DND-41 (cell line): ENCODE data around the gene GAS7.

Experiments used
- ATAC-seq: fragments of 200-7000 bp; cut with Tn5 transposase; 3 replicates; pipeline ENCODE4 v1.9.1; 2021; ENCODE audit warnings: low read depth; ENCODE audit not compliant: insufficient read depth
- DNase-seq: peaks from one replicate; pipeline ENCODE4 v3.0.0-alpha.2; 2020
- H2AFZ ChIP-seq: 2 replicates; pipeline ENCODE4 v1.6.0; 2012; ENCODE audit warnings: low read depth, low read length
- H3K27ac ChIP-seq: 2 replicates; pipeline ENCODE4 v1.5.1; 2012; ENCODE audit warnings: low read length, inconsistent platforms
- H3K27me3 ChIP-seq: fragments of 200-600 bp; sonication (generic); 2 replicates; pipeline ENCODE4 v1.6.0; 2012; ENCODE audit warnings: low read length, mild to moderate bottlenecking, inconsistent platforms; ENCODE audit not compliant: insufficient read depth, poor library complexity
- H3K36me3 ChIP-seq: 2 replicates; pipeline ENCODE4 v1.5.1; 2012; ENCODE audit warnings: low read length, inconsistent platforms; ENCODE audit not compliant: insufficient read depth
- H3K4me1 ChIP-seq: 2 replicates; pipeline ENCODE4 v1.5.1; 2012; ENCODE audit warnings: mild to moderate bottlenecking, low read length; ENCODE audit not compliant: insufficient read depth
- H3K4me2 ChIP-seq: 2 replicates; pipeline ENCODE4 v1.6.0; 2012; ENCODE audit warnings: mild to moderate bottlenecking, moderate library complexity, low read length, inconsistent platforms; ENCODE audit not compliant: insufficient read depth
- H3K4me3 ChIP-seq, 2 experiments: fragments of 200-600 bp in 1 of 2; shearing (Covaris generic) in 1 of 2; 2 replicates each; pipeline ENCODE4 v1.5.1; 2012 to 2016; ENCODE audit warnings: inconsistent platforms in 2 of 2, low read length in 2 of 2, mild to moderate bottlenecking in 2 of 2, low read depth in 1 of 2, moderate library complexity in 1 of 2
- H3K79me2 ChIP-seq: 2 replicates; pipeline ENCODE4 v1.6.0; 2012; ENCODE audit warnings: low read length, inconsistent platforms; ENCODE audit not compliant: insufficient read depth
- H3K9ac ChIP-seq: 2 replicates; pipeline ENCODE4 v1.6.0; 2012; ENCODE audit warnings: low read depth, mild to moderate bottlenecking, inconsistent platforms, low read length, moderate library complexity
- H3K9me3 ChIP-seq: 2 replicates; pipeline ENCODE4 v1.5.1; 2012; ENCODE audit warnings: low read length, moderate library complexity, mild to moderate bottlenecking, inconsistent platforms; ENCODE audit not compliant: insufficient read depth, severe bottlenecking
- H4K20me1 ChIP-seq: 2 replicates; pipeline ENCODE4 v1.6.0; 2012; ENCODE audit warnings: low read length; ENCODE audit not compliant: insufficient read depth
- EZH2 ChIP-seq: IDR thresholded peaks from 3 replicates; pipeline ENCODE4 v1.6.1; 2012; ENCODE audit warnings: borderline replicate concordance, low read depth, mild to moderate bottlenecking, moderate library complexity, low read length, inconsistent platforms; ENCODE audit not compliant: severe bottlenecking
- TF ChIP-seq, protein P1 (sequence below): IDR thresholded peaks from 2 replicates; pipeline ENCODE4 v1.5.1; 2012; ENCODE audit warnings: borderline replicate concordance, low read length, moderate library complexity, mild to moderate bottlenecking; ENCODE audit not compliant: poor library complexity, severe bottlenecking; ENCODE audit errors: extremely low read depth

Gene GAS7

GRCh38 chr17:9956474-9957131, 241.8 kb downstream of the GAS7 start:
- H3K9ac ChIP-seq = no peak overlapping the region

DNA sequence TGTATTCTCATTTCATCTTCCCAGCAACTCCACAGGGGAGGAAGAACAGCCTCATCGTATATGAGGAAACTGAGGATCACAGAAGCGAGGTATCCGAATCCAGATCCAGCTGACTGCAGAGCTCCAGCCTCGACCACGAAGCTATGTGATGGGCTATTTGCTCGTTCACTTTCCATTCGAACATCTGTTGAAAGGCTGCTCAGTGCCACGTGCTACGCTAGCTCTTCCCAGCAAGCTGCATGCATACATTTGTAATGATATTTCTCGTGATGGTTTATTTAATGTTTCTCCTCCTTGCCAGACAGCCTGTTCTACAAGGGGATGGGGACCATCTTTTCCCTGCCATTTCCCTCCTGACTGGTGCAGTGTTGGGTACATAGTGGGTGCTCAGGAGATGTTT, 244.9 kb downstream of the GAS7 start:
- H3K4me1 ChIP-seq = no peaks in the 10 kb centered on the region
- H3K36me3 ChIP-seq = no peaks in the 10 kb centered on the region
- no peak overlapping the region for H3K9ac ChIP-seq
- DNase-seq (no peak), ATAC-seq (no peak)
- TF ChIP-seq EZH2 = no peak
- TF ChIP-seq, protein P1, sequence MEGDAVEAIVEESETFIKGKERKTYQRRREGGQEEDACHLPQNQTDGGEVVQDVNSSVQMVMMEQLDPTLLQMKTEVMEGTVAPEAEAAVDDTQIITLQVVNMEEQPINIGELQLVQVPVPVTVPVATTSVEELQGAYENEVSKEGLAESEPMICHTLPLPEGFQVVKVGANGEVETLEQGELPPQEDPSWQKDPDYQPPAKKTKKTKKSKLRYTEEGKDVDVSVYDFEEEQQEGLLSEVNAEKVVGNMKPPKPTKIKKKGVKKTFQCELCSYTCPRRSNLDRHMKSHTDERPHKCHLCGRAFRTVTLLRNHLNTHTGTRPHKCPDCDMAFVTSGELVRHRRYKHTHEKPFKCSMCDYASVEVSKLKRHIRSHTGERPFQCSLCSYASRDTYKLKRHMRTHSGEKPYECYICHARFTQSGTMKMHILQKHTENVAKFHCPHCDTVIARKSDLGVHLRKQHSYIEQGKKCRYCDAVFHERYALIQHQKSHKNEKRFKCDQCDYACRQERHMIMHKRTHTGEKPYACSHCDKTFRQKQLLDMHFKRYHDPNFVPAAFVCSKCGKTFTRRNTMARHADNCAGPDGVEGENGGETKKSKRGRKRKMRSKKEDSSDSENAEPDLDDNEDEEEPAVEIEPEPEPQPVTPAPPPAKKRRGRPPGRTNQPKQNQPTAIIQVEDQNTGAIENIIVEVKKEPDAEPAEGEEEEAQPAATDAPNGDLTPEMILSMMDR = no peak
- H3K4me3 ChIP-seq = no peak overlapping the region
- no peak overlapping the region for H3K4me2 ChIP-seq
- H3K27ac ChIP-seq = no peak overlapping the region
- no peak overlapping the region for H2AFZ ChIP-seq
- no peaks in the 10 kb centered on the region for H3K27me3 ChIP-seq
- H3K79me2 ChIP-seq = no peaks in the 10 kb centered on the region
- H3K9me3 ChIP-seq = no peaks in the 10 kb centered on the region
- H4K20me1 ChIP-seq = no peaks in the 10 kb centered on the region; the same call in 1 of the 2 replicates

More at GRCh38 chr17:9956474-9957131, 241.8 kb downstream of the GAS7 start:
- Histone ChIP-seq H3K79me2 (no peaks in the 10 kb centered on the region), H4K20me1 (peaks cover 13% of the 10 kb centered on the region), H3K36me3 (no peaks in the 10 kb centered on the region; the same call in 1 of the 2 replicates), H3K4me1 (no peaks in the 10 kb centered on the region), H3K27me3 (no peaks in the 10 kb centered on the region), H3K4me3 (no peak overlapping the region), H3K4me2 (no peak overlapping the region), H3K27ac (no peak overlapping the region), H2AFZ (no peak overlapping the region), H3K9me3 (no peaks in the 10 kb centered on the region)
- TF ChIP-seq, protein P1 = no peak
- no peak for TF ChIP-seq EZH2
- DNase-seq = no peak
- ATAC-seq = no peak

- no peak overlapping the region for H3K27ac ChIP-seq
- H3K4me1 ChIP-seq = no peaks in the 10 kb centered on the region
- no peak overlapping the region for H3K9ac ChIP-seq
- no peak overlapping the region for H3K4me3 ChIP-seq
- no peak for ATAC-seq
- no peak overlapping the region for H2AFZ ChIP-seq
- H3K9me3 ChIP-seq = no peaks in the 10 kb centered on the region
- no peaks in the 10 kb centered on the region; the same call in 1 of the 2 replicates for H4K20me1 ChIP-seq
- no peak for DNase-seq
- no peaks in the 10 kb centered on the region for H3K79me2 ChIP-seq
- no peaks in the 10 kb centered on the region for H3K27me3 ChIP-seq
- no peak overlapping the region for H3K4me2 ChIP-seq
- TF ChIP-seq, protein P1 = no peak
- TF ChIP-seq EZH2 = no peak
- no peaks in the 10 kb centered on the region for H3K36me3 ChIP-seq
These were observed 246.6 kb downstream of the GAS7 start for GRCh38 chr17:9951803-9952202.
